Measurements from ENCODE around the gene KIF26A.

KIF26A gene

GRCh38 chr14:104138098-104138717 lies at the start of gene KIF26A:
TSS of gene KIF26A (plus strand) at chr14:104138587. CDS start at chr14:104138723, 136 bp downstream.
- DNase-seq, result no peak

GRCh38 chr14:104090071-104090748 lies 48.2 kb upstream of the KIF26A start:
- DNase-seq, result no peak

- DNase-seq, result no peak
Measured at GRCh38 chr14:104091061-104091926, 47.1 kb upstream of the KIF26A start.

- no peak for DNase-seq
Measured at GRCh38 chr14:104091927-104092771, 46.2 kb upstream of the KIF26A start.

GRCh38 chr14:104092931-104093365 lies 45.4 kb upstream of the KIF26A start:
- no peak for DNase-seq

GRCh38 chr14:104093366-104094055 lies 44.9 kb upstream of the KIF26A start:
- DNase-seq, result no peak

GRCh38 chr14:104094056-104094708 lies 44.2 kb upstream of the KIF26A start:
- no peak for DNase-seq

- DNase-seq, result peak; percentile 20 to 41
Measured at GRCh38 chr14:104094709-104095425, 43.5 kb upstream of the KIF26A start.

GRCh38 chr14:104095426-104096310 lies 42.7 kb upstream of the KIF26A start:
- no peak for DNase-seq

GRCh38 chr14:104096318-104096717 lies 42.1 kb upstream of the KIF26A start:
- no peak for DNase-seq

- no peak for DNase-seq
Measured at GRCh38 chr14:104096751-104097700, 41.4 kb upstream of the KIF26A start.

GRCh38 chr14:104098272-104099095 lies 39.9 kb upstream of the KIF26A start:
- DNase-seq, result no peak

- DNase-seq, result no peak
Measured at GRCh38 chr14:104099096-104100041, 39.0 kb upstream of the KIF26A start.

GRCh38 chr14:104100171-104101085 lies 38.0 kb upstream of the KIF26A start:
- no peak for DNase-seq

- no peak for DNase-seq
Measured at GRCh38 chr14:104101086-104101621, 37.2 kb upstream of the KIF26A start.
